ENCODE measurements around the gene OR5C1. TPM values are rescaled to one million over a fixed set of nuclear protein-coding genes. Genes with fewer than 3 reads are reported as not detected.

Gene OR5C1
- total RNA-seq: not detected in 2 replicates

GRCh38 chr9:122788831-122789230 is at the start of gene OR5C1:
Gene OR5C1, plus strand, starts transcription at chr9:122788933. Its CDS starts 0 bp downstream, at chr9:122788933.

GRCh38 chr9:122742003-122742402 is 46.7 kb upstream of the OR5C1 start, which contains the start of gene OR1L6:
Gene OR1L6, plus strand, starts transcription at chr9:122742303. Its CDS starts 7,545 bp downstream, at chr9:122749848.

GRCh38 chr9:122800066-122801060 is 11.6 kb downstream of the OR5C1 start, which contains the start of gene OR1K1:
Gene OR1K1, plus strand, starts transcription at chr9:122800123. Its CDS starts 0 bp downstream, at chr9:122800123.

Other genes with a start within 250 kb of the OR5C1 start
- not detected in 2 replicates for gene OR1N2, start 235.8 kb upstream of the OR5C1 start, total RNA-seq
- not detected in 2 replicates for gene OR1L8, start 205.5 kb upstream of the OR5C1 start, total RNA-seq
- gene OR1Q1, start 174.2 kb upstream of the OR5C1 start, total RNA-seq: not detected in 2 replicates
- gene OR1B1, start 131.3 kb upstream of the OR5C1 start, total RNA-seq: not detected in 2 replicates
- not detected in 2 replicates for gene OR1L1, start 127.2 kb upstream of the OR5C1 start, total RNA-seq
- not detected in 2 replicates for gene OR1L3, start 113.8 kb upstream of the OR5C1 start, total RNA-seq
- not detected in 2 replicates for gene OR1L4, start 64.9 kb upstream of the OR5C1 start, total RNA-seq
- not detected in 2 replicates for gene OR1L6, start 46.6 kb upstream of the OR5C1 start, total RNA-seq
- gene OR1K1, start 11.2 kb downstream of the OR5C1 start, total RNA-seq: not detected in 2 replicates
- gene PDCL, start 39.7 kb downstream of the OR5C1 start, total RNA-seq: 13.9 and 14.1 TPM in 2 replicates
- gene RC3H2, start 116.4 kb downstream of the OR5C1 start, total RNA-seq: 26.6 and 29.6 TPM in 2 replicates
- gene ZBTB6, start 124.4 kb downstream of the OR5C1 start, total RNA-seq: 5.7 and 6.5 TPM in 2 replicates
- gene ZBTB26, start 142.6 kb downstream of the OR5C1 start, total RNA-seq: 0.47 and 1.2 TPM in 2 replicates
- 8.7 and 10.3 TPM in 2 replicates for gene RABGAP1, start 152.1 kb downstream of the OR5C1 start, total RNA-seq
- 0.08 and 0.47 TPM in 2 replicates for gene GPR21, start 244.7 kb downstream of the OR5C1 start, total RNA-seq